GM23338 (cell line): ENCODE data around the gene CSTB. TPM values are rescaled to one million over a fixed set of nuclear protein-coding genes. Genes with fewer than 3 reads are reported as not detected.

Source experiments
- ATAC-seq: fragments of 200-7000 bp; cut with Tn5 transposase; 3 replicates; pipeline ENCODE4 v1.9.1; 2020
- DNase-seq: peaks from one replicate; pipeline ENCODE4 v3.0.0-alpha.2; 2015; ENCODE audit warnings: low spot score
- H2AFZ ChIP-seq: fragments of 200-600 bp; sonication (generic); 2 replicates; pipeline ENCODE4 v1.8.0; 2016; ENCODE audit warnings: antibody characterized with exemption, mild to moderate bottlenecking, moderate library complexity
- H3F3A ChIP-seq: fragments of 200-600 bp; sonication (generic); replicated peaks from 2 replicates; pipeline ENCODE4 v1.8.0; 2017; ENCODE audit warnings: antibody characterized with exemption, mixed run types, low read depth
- H3K27ac ChIP-seq: fragments of 200-600 bp; sonication (generic); 2 replicates; pipeline ENCODE4 v1.6.1; 2016; ENCODE audit warnings: low read depth
- H3K27me3 ChIP-seq: fragments of 200-600 bp; sonication (generic); 2 replicates; pipeline ENCODE4 v1.8.0; 2016; ENCODE audit warnings: mild to moderate bottlenecking, mixed run types, moderate library complexity; ENCODE audit not compliant: insufficient read depth
- H3K36me3 ChIP-seq: fragments of 200-600 bp; sonication (generic); 2 replicates; pipeline ENCODE4 v1.8.0; 2016; ENCODE audit warnings: mild to moderate bottlenecking; ENCODE audit not compliant: insufficient read depth
- H3K4me1 ChIP-seq: fragments of 200-600 bp; sonication (generic); 2 replicates; pipeline ENCODE4 v1.8.0; 2016; ENCODE audit warnings: mild to moderate bottlenecking, moderate library complexity; ENCODE audit not compliant: insufficient read depth
- H3K4me2 ChIP-seq: fragments of 200-600 bp; sonication (generic); 2 replicates; pipeline ENCODE4 v1.7.1; 2017; ENCODE audit warnings: mixed run types
- H3K4me3 ChIP-seq: fragments of 200-600 bp; sonication (generic); 2 replicates; pipeline ENCODE4 v1.6.1; 2016; ENCODE audit warnings: mixed run types
- H3K79me2 ChIP-seq: fragments of 200-600 bp; sonication (generic); replicated peaks from 2 replicates; pipeline ENCODE4 v1.8.0; 2017; ENCODE audit warnings: mild to moderate bottlenecking; ENCODE audit not compliant: insufficient read depth
- H3K9me2 ChIP-seq: fragments of 200-600 bp; sonication (generic); 2 replicates; pipeline ENCODE4 v1.8.0; 2017; ENCODE audit not compliant: insufficient read depth
- H4K20me1 ChIP-seq: fragments of 200-600 bp; sonication (generic); replicated peaks from 2 replicates; pipeline ENCODE4 v1.8.0; 2017; ENCODE audit warnings: mild to moderate bottlenecking; ENCODE audit not compliant: insufficient read depth
- H3K27ac Mint-ChIP-seq: 2 replicates; pipeline ENCODE4 v1.8.0; 2020; ENCODE audit warnings: inconsistent platforms, mild to moderate bottlenecking, moderate library complexity, mixed read lengths
- H3K27me3 Mint-ChIP-seq: 3 replicates; pipeline ENCODE4 v1.8.0; 2022; ENCODE audit warnings: low read depth, mild to moderate bottlenecking, moderate library complexity, mixed read lengths, inconsistent platforms; ENCODE audit not compliant: insufficient read depth, poor library complexity
- H3K36me3 Mint-ChIP-seq: 3 replicates; pipeline ENCODE4 v1.8.0; 2021; ENCODE audit warnings: low read depth, mild to moderate bottlenecking, inconsistent platforms, moderate library complexity, mixed read lengths
- H3K4me1 Mint-ChIP-seq: 3 replicates; pipeline ENCODE4 v1.8.0; 2020; ENCODE audit warnings: mild to moderate bottlenecking, inconsistent platforms, mixed read lengths
- H3K4me3 Mint-ChIP-seq: 3 replicates; pipeline ENCODE4 v1.8.0; 2021; ENCODE audit warnings: moderate library complexity, mild to moderate bottlenecking, inconsistent platforms, mixed read lengths
- H3K9me3 Mint-ChIP-seq: 3 replicates; pipeline ENCODE4 v1.8.0; 2020; ENCODE audit warnings: moderate library complexity, mild to moderate bottlenecking, inconsistent platforms, mixed read lengths
- CREB1 ChIP-seq: fragments of 250-450 bp; sonication (Bioruptor Pico); IDR thresholded peaks from 2 replicates; pipeline ENCODE4 v1.5.0; 2020; ENCODE audit warnings: low read depth, mild to moderate bottlenecking, moderate library complexity
- CTCF ChIP-seq, 2 experiments: fragments of 200-600 bp in 1 of 2; sonication (generic) in 1 of 2; conservative IDR thresholded peaks; 2 replicates each; pipeline versions ENCODE4 v1.5.1 to v1.6.1; 2016 to 2017; ENCODE audit warnings: antibody characterized with exemption in 2 of 2, low read depth in 2 of 2, mild to moderate bottlenecking in 2 of 2, moderate library complexity in 1 of 2
- ETS1 ChIP-seq: IDR thresholded peaks from 2 replicates; pipeline ENCODE4 v1.6.1; 2016; ENCODE audit warnings: antibody characterized with exemption
- EZH2 ChIP-seq: fragments of 200-600 bp; sonication (generic); IDR thresholded peaks from one replicate; pipeline ENCODE4 v1.8.0; 2017; ENCODE audit warnings: antibody characterized with exemption, mild to moderate bottlenecking, low read depth; ENCODE audit not compliant: unreplicated experiment
- EZH2phosphoT487 ChIP-seq: fragments of 200-600 bp; sonication (generic); IDR thresholded peaks from one replicate; pipeline ENCODE4 v1.8.1; 2018; ENCODE audit warnings: antibody characterized with exemption; ENCODE audit not compliant: unreplicated experiment
- JUNB ChIP-seq: IDR thresholded peaks from one replicate; pipeline ENCODE4 v1.6.1; 2016; ENCODE audit warnings: antibody characterized with exemption; ENCODE audit not compliant: unreplicated experiment
- NANOG ChIP-seq: IDR thresholded peaks from 2 replicates; pipeline ENCODE4 v1.6.1; 2016; ENCODE audit warnings: antibody characterized with exemption, borderline replicate concordance
- POLR2AphosphoS5 ChIP-seq: IDR thresholded peaks from 2 replicates; pipeline ENCODE4 v1.6.1; 2016; ENCODE audit warnings: antibody characterized with exemption, low read depth
- REST ChIP-seq: IDR thresholded peaks from one replicate; pipeline ENCODE4 v1.6.1; 2018; ENCODE audit warnings: antibody characterized with exemption; ENCODE audit not compliant: unreplicated experiment
- STAT1 ChIP-seq: IDR thresholded peaks from one replicate; pipeline ENCODE4 v1.6.1; 2016; ENCODE audit warnings: antibody characterized with exemption; ENCODE audit not compliant: unreplicated experiment
- ZNF114 ChIP-seq: fragments of 250-450 bp; sonication (Bioruptor Pico); IDR thresholded peaks from 2 replicates; pipeline ENCODE4 v1.5.0; 2020; ENCODE audit warnings: mild to moderate bottlenecking, moderate library complexity
- ZNF331 ChIP-seq: fragments of 250-450 bp; sonication (Bioruptor Pico); IDR thresholded peaks from 2 replicates; pipeline ENCODE4 v1.5.0; 2020; ENCODE audit warnings: low read depth, mild to moderate bottlenecking, moderate library complexity
- polyA plus RNA-seq: library from polyadenylated mRNA; unstranded; fragments of >200 nt; fragmentation: Nextera tagmentation; extraction: Ambion mirVana; gene quantifications from 2 replicates; pipeline ENCODE4 v1.2.1, GENCODE V29; 2016
- total RNA-seq: library from RNA; depleted of rRNA; stranded (reverse); fragments of >200 nt; shearing (Covaris generic); gene quantifications from 2 replicates; pipeline ENCODE4 v1.2.3, GENCODE V29; 2014

The CSTB gene
- total and polyA plus RNA-seq, 2 experiments from 2014 or later, result 10.0 to 142 TPM

- TF ChIP-seq EZH2 (no peak), EZH2phosphoT487 (no peak), CREB1 (no peak), NANOG (no peak), STAT1 (no peak)
Observed at GRCh38 chr21:43757601-43758000, 18.5 kb downstream of the CSTB start (continued).

GRCh38 chr21:43755820-43756594 lies 20.1 kb downstream of the CSTB start:
- peaks cover 44% of the 10 kb centered on the region for H3K36me3 Mint-ChIP-seq
- no peak overlapping the region for H2AFZ ChIP-seq
- no peaks in the 10 kb centered on the region for H3K4me1 Mint-ChIP-seq
- no peak overlapping the region for H3K4me3 ChIP-seq
- H3K27me3 Mint-ChIP-seq, result peaks cover 4% of the 10 kb centered on the region
- H3K27me3 ChIP-seq, result no peaks in the 10 kb centered on the region
- no peak overlapping the region for H3K4me2 ChIP-seq
- H3K4me1 ChIP-seq, result no peaks in the 10 kb centered on the region
- no peak for ATAC-seq
- no peaks in the 10 kb centered on the region for H3K36me3 ChIP-seq
- H3F3A ChIP-seq, result no peaks in the 10 kb centered on the region
- H3K27ac Mint-ChIP-seq, result no peak overlapping the region
- no peak overlapping the region for H3K27ac ChIP-seq
- H3K79me2 ChIP-seq, result no peaks in the 10 kb centered on the region
- no peaks in the 10 kb centered on the region for H3K9me3 Mint-ChIP-seq
- H3K4me3 Mint-ChIP-seq, result no peak overlapping the region
- H4K20me1 ChIP-seq, result no peaks in the 10 kb centered on the region
- DNase-seq, result no peak
- H3K9me2 ChIP-seq, result no peaks in the 10 kb centered on the region
- TF ChIP-seq EZH2 (no peak), CTCF (conservative IDR thresholded peaks at IDR 0.05; ENCODE audit: low read depth in 2 of 2) (no peak), ZNF331 (CRISPR knock-in tag) (no peak), NANOG (no peak), ETS1 (no peak), STAT1 (no peak), ZNF114 (no peak), REST (no peak), JUNB (no peak), CREB1 (no peak), POLR2AphosphoS5 (no peak), EZH2phosphoT487 (no peak)
